Measurements from ENCODE around the gene MARCHF3. TPM values are rescaled to one million over a fixed set of nuclear protein-coding genes. Genes with fewer than 3 reads are reported as not detected.
A peak's percentile ranks its signal among the peaks of the same experiment; 100 is the strongest.
"Not testable (repeated sequence)": the region's sequence is repeated elsewhere in the genome, so short reads cannot be mapped to it uniquely, and the experiment has no call there.

The MARCHF3 gene
- total RNA-seq, 1 experiment from 2014 or later: 32.5 TPM

GRCh38 chr5:126847826-126848251 is 182.5 kb downstream of the MARCHF3 start:
- DNase-seq (ENCODE audit: low spot score): no peak

GRCh38 chr5:126847456-126847820 is 182.9 kb downstream of the MARCHF3 start:
- no peak for DNase-seq (ENCODE audit: low spot score)

- DNase-seq (ENCODE audit: low spot score): no peak
Measured at GRCh38 chr5:126846744-126847455, 183.5 kb downstream of the MARCHF3 start.

DNA sequence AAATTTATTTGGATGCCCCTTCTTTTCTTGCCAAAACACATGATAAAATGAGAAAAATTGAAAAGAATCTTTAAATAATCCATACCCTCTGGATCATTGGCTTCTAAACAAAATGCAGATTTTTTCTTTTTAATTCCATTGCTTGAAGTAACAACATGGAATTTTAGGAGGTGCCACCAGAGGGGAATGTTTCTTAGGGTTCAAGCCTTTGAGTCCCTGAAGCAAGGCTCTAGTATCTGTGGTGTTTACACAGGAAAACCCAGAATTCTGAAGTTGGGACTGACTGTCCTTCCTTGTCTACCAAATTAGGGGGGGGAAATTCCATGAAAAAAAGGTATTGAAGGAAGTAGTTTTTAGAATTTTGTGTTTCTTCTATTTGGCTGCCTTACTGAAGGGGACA is 184.0 kb downstream of the MARCHF3 start:
- DNase-seq (ENCODE audit: low spot score): no peak

- DNase-seq (ENCODE audit: low spot score): peak; percentile 44
Measured at GRCh38 chr5:126845470-126846070, 184.8 kb downstream of the MARCHF3 start.

DNA sequence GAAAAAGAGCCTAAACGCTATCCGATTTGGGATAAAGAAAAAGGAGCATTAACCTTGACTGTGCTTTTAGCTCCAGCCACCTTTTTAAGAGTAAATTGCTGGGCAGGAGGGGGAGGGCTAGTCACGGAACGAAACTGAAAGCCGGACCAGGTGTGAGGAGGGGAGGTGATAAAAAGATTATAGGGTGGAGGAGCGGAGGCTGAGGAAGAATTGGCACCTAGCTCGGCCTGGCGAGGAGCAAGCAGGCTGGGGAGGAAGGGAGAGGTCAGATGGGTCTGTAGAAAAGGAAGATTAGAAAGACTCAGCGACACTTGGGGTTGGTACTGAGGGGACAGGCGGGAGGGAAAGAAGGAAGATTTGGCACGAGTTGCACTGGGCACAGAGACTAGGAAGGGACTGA is 187.0 kb downstream of the MARCHF3 start:
- DNase-seq (ENCODE audit: low spot score): not testable (repeated sequence)

GRCh38 chr5:126839407-126839806 is 191.0 kb downstream of the MARCHF3 start:
- DNase-seq (ENCODE audit: low spot score): not testable (repeated sequence)

DNA sequence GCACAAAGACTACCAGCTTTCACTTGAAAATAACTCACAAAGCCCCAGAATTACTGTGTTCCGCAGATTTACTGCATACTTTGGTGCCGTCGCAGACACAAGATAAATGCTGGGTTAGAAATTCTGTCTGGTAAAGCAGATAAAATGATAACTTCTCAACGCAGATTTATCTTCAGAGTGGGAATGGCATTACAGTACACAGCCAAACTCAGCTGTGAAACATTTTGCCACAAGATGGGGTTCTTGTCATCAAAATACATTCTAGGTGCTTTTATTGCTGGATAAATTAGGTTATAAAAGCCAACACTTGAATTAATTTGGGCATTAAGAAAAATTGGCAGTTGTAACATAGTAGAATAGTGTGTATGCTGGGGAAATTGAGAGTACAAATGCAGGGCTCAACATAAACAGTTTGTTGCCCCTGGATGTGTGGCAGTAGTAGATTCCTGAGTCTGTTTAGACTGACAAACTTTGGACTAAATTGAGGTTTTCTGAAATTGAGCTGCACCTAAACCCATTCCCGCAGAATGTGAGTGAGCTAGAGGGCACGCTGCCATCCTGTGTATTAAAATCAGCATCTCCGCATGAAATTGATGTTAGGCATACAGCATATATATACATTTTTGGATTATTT is 192.3 kb downstream of the MARCHF3 start:
- peak; percentile 17 for DNase-seq (ENCODE audit: low spot score)

DNA sequence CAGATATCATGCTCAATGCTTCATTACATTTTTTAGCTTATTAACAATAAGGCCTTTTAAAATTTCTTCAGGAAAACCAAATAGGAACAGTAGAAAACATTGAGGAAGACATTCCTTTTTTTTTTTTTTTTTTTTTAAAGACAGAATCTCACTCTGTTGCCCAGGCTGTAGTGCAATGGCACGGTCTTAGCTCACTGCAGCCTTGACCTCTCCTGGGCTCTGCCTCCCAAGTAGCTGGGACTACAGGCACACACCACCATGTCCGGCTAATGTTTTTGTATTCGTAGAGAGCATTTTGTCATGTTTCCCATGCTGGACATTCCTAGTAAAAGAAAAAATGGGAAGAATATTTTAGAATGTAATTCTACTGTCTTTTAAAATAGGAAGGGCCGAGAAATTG is 193.1 kb downstream of the MARCHF3 start:
- DNase-seq (ENCODE audit: low spot score): no peak

DNA sequence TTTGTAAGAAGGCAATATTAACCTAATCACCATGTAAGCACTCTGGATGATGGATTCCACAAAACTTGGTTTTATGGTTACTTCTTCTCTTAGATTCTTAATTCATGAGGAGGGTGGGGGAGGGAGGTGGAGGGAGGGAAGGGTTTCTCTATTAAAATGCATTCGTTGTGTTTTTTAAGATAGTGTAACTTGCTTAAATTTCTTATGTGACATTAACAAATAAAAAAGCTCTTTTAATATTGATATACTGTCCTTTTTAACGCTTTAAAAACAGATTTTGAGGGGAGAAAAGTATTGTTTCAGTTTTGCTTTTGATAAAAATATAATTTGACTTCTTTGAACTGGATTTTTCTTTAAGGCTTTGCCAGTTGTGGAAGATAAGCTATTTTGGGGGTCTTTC is 193.6 kb downstream of the MARCHF3 start:
- DNase-seq (ENCODE audit: low spot score): no peak

DNA sequence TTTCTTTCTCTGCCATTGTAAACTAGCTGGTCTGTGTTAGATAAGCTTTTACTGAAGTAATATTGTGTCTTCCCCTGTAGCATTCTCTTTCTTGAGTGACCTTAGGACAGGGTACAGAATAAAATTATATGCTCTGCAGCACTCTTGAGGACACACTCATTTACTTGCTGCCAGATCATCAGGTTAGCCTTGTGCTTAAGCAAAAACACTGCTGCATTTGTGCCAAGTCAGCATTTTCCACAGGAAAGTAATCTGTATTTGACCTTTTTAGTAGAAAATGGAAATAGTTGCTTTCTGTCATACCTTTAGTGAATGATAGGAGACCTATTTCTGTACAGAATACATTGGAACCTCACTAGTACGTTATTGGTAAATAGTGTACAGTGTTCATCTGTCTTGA is 199.2 kb downstream of the MARCHF3 start:
- no peak for DNase-seq (ENCODE audit: low spot score)

DNA sequence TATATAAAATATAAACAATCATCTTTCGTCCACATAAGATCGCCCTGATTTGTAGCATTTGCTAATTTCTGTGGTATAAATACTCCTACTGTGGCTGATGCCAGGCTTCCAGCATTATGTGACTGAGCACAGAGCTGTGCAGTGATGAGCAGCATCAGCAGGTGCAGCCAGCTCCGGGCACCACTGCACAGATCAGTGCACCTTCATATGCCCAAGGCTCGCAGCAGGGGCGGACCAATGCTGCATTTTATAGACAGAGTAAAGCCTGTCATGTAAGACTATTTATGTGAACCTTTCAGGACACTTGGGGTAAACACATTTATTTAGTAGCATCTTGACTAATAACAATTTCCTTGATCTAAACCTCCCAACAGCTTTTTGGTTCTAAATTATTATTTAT is 200.3 kb downstream of the MARCHF3 start:
- no peak for DNase-seq (ENCODE audit: low spot score)

- no peak for DNase-seq (ENCODE audit: low spot score)
Measured at GRCh38 chr5:126829098-126829497, 201.3 kb downstream of the MARCHF3 start.

- DNase-seq (ENCODE audit: low spot score): no peak
Measured at GRCh38 chr5:126826619-126827215, 203.6 kb downstream of the MARCHF3 start.

DNA sequence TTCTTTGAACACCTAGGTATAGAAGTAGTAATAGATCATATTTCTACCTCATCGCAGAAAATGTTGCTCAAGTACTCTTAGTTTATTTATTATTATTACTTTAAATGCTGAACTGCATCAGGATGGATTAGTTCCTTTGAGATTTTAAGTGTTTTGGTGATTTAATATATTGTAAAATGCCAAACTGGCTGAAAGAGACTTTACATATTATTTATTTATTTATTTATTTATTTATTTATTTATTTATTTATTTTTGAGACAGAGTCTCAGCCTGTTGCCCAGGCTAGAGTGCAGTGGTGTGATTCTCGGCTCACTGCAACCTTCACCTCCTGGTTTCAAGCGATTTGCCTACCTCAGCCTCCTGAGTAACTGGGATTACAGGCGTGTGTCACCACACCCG is 211.1 kb downstream of the MARCHF3 start:
- DNase-seq (ENCODE audit: low spot score): no peak

GRCh38 chr5:126818736-126819135 is 211.6 kb downstream of the MARCHF3 start:
- DNase-seq (ENCODE audit: low spot score): no peak

Other genes starting within 250 kb of the MARCHF3 start
- gene C5orf63, start 42.9 kb upstream of the MARCHF3 start, total RNA-seq (2014; rRNA removed; shearing (Covaris generic)): 4.4 and 8.1 TPM in 2 replicates